ENCODE results near the gene MTFMT.

Gene MTFMT

GRCh38 chr15:65067645-65068402 lies 38.4 kb upstream of the MTFMT start, which contains the start of gene RASL12:
Gene RASL12, minus strand, starts transcription at chr15:65067991. Its CDS starts 156 bp downstream, at chr15:65067835.
- TF ChIP-seq REST (IDR thresholded peaks at IDR 0.05; ENCODE audit: low read depth) (no peak), ZBTB7A (IDR thresholded peaks at IDR 0.05; ENCODE audit: low read depth) (peak; percentile 28; the same call in 1 of the 2 replicates), CEBPB (IDR thresholded peaks at IDR 0.05) (no peak), USF1 (IDR thresholded peaks at IDR 0.05) (no peak), EP300 (IDR thresholded peaks at IDR 0.05; ENCODE audit: borderline replicate concordance) (no peak), TEAD4 (IDR thresholded peaks at IDR 0.05) (peak; percentile 17; the same call in 1 of the 2 replicates), FOXM1 (IDR thresholded peaks at IDR 0.05; ENCODE audit: borderline replicate concordance, low read depth) (no peak), YY1 (IDR thresholded peaks at IDR 0.05; ENCODE audit: low read depth) (no peak), TCF12 (IDR thresholded peaks at IDR 0.05; ENCODE audit: low read depth) (no peak), MAX (IDR thresholded peaks at IDR 0.05) (peak; percentile 28; the same call in 1 of the 2 replicates)

- no peak for TF ChIP-seq MAX (IDR thresholded peaks at IDR 0.05)
- TF ChIP-seq FOXM1 (IDR thresholded peaks at IDR 0.05; ENCODE audit: borderline replicate concordance, low read depth): no peak
- no peak for TF ChIP-seq NFIC (IDR thresholded peaks at IDR 0.05)
- TF ChIP-seq YY1 (IDR thresholded peaks at IDR 0.05; ENCODE audit: low read depth): no peak
- TF ChIP-seq ZBTB7A (IDR thresholded peaks at IDR 0.05; ENCODE audit: low read depth): no peak
- TF ChIP-seq EP300 (IDR thresholded peaks at IDR 0.05; ENCODE audit: borderline replicate concordance): no peak
These were observed 37.8 kb upstream of the MTFMT start for GRCh38 chr15:65067317-65067644.

GRCh38 chr15:65066635-65067316 lies 37.3 kb upstream of the MTFMT start:
- TF ChIP-seq USF1 (IDR thresholded peaks at IDR 0.05): no peak
- no peak for TF ChIP-seq TAF1 (IDR thresholded peaks at IDR 0.05; ENCODE audit: low read depth)
- no peak for TF ChIP-seq EP300 (IDR thresholded peaks at IDR 0.05; ENCODE audit: borderline replicate concordance)
- TF ChIP-seq MAX (IDR thresholded peaks at IDR 0.05): no peak
- no peak for TF ChIP-seq TCF12 (IDR thresholded peaks at IDR 0.05; ENCODE audit: low read depth)

GRCh38 chr15:65066001-65066634 lies 36.7 kb upstream of the MTFMT start:
- TF ChIP-seq TCF12 (IDR thresholded peaks at IDR 0.05; ENCODE audit: low read depth) (no peak), NFIC (IDR thresholded peaks at IDR 0.05) (no peak), MAX (IDR thresholded peaks at IDR 0.05) (no peak), ZBTB7A (IDR thresholded peaks at IDR 0.05; ENCODE audit: low read depth) (no peak), EP300 (IDR thresholded peaks at IDR 0.05; ENCODE audit: borderline replicate concordance) (no peak), TAF1 (IDR thresholded peaks at IDR 0.05; ENCODE audit: low read depth) (no peak), FOXM1 (IDR thresholded peaks at IDR 0.05; ENCODE audit: borderline replicate concordance, low read depth) (no peak), CREB1 (IDR thresholded peaks at IDR 0.05; ENCODE audit: low read depth) (no peak), TEAD4 (IDR thresholded peaks at IDR 0.05) (no peak), REST (IDR thresholded peaks at IDR 0.05; ENCODE audit: low read depth) (no peak), USF1 (IDR thresholded peaks at IDR 0.05) (no peak)

- TF ChIP-seq TCF12 (IDR thresholded peaks at IDR 0.05; ENCODE audit: low read depth) (no peak), FOXM1 (IDR thresholded peaks at IDR 0.05; ENCODE audit: borderline replicate concordance, low read depth) (no peak), CEBPB (IDR thresholded peaks at IDR 0.05) (no peak), TAF1 (IDR thresholded peaks at IDR 0.05; ENCODE audit: low read depth) (no peak), RAD21 (IDR thresholded peaks at IDR 0.05; ENCODE audit: low read depth) (no peak), MAX (IDR thresholded peaks at IDR 0.05) (no peak), REST (IDR thresholded peaks at IDR 0.05; ENCODE audit: low read depth) (no peak), EP300 (IDR thresholded peaks at IDR 0.05; ENCODE audit: borderline replicate concordance) (no peak), ZBTB7A (IDR thresholded peaks at IDR 0.05; ENCODE audit: low read depth) (no peak), NFIC (IDR thresholded peaks at IDR 0.05) (no peak), USF1 (IDR thresholded peaks at IDR 0.05) (no peak), EGR1 (IDR thresholded peaks at IDR 0.05) (no peak), YY1 (IDR thresholded peaks at IDR 0.05; ENCODE audit: low read depth) (no peak)
These were observed 33.3 kb upstream of the MTFMT start for GRCh38 chr15:65062726-65063125.

Data from Ishikawa (cell line).